CD14-positive monocyte (primary cell): Measurements from ENCODE around the gene ARHGAP18. TPM values are rescaled to one million over a fixed set of nuclear protein-coding genes. Genes with fewer than 3 reads are reported as not detected.
A peak's percentile ranks its signal among the peaks of the same experiment; 100 is the strongest.

Experiments used
- DNase-seq, 3 donors: peaks; one replicate each; pipeline ENCODE4 v3.0.0-alpha.2; 2011 to 2022
- H2AFZ ChIP-seq: 2 replicates; pipeline ENCODE4 v1.6.0; 2012; ENCODE audit warnings: mild to moderate bottlenecking, low read depth, low read length, inconsistent platforms; ENCODE audit not compliant: insufficient read depth, poor library complexity, severe bottlenecking
- H3K27ac ChIP-seq, 2 donors: 1 replicate in 1 of 2; 2 replicates in 1 of 2; pipeline ENCODE4 v1.5.1; 2012 to 2013; ENCODE audit warnings: low read length in 2 of 2, control low read depth in 1 of 2, inconsistent platforms in 1 of 2, low read depth in 1 of 2, mild to moderate bottlenecking in 1 of 2
- H3K27me3 ChIP-seq, 2 donors: one replicate each; pipeline versions ENCODE4 v1.6.0 to v1.6.1; 2011 to 2013; ENCODE audit warnings: low read length in 2 of 2; ENCODE audit not compliant: control insufficient read depth in 2 of 2, insufficient read depth in 2 of 2
- H3K36me3 ChIP-seq, 2 donors: replicated peaks in 1 of 2; 1 replicate in 1 of 2; 2 replicates in 1 of 2; pipeline versions ENCODE4 v1.5.1 to v1.6.1; 2012 to 2013; ENCODE audit warnings: low read length in 2 of 2, control low read depth in 1 of 2, inconsistent platforms in 1 of 2, mild to moderate bottlenecking in 1 of 2; ENCODE audit not compliant: insufficient read depth in 2 of 2, control insufficient read depth in 1 of 2
- H3K4me1 ChIP-seq, 2 donors: 1 replicate in 1 of 2; 2 replicates in 1 of 2; pipeline versions ENCODE4 v1.5.1 to v1.6.1; 2012 to 2013; ENCODE audit warnings: low read length in 2 of 2, control low read depth in 1 of 2, inconsistent platforms in 1 of 2, mild to moderate bottlenecking in 1 of 2, moderate library complexity in 1 of 2; ENCODE audit not compliant: insufficient read depth in 2 of 2, control insufficient read depth in 1 of 2
- H3K4me2 ChIP-seq: replicated peaks from 2 replicates; pipeline ENCODE3; 2012; ENCODE audit warnings: low read length, moderate library complexity, mild to moderate bottlenecking; ENCODE audit not compliant: poor library complexity, severe bottlenecking; ENCODE audit errors: extremely low read depth
- H3K4me3 ChIP-seq, 3 experiments: fragments of 200-600 bp in 1 of 3; sonication (generic) in 1 of 3; replicated peaks in 1 of 3; 1 replicate in 2 of 3; 2 replicates in 1 of 3; pipeline ENCODE4 v1.5.1; 2011 to 2013; ENCODE audit warnings: low read length in 3 of 3, mild to moderate bottlenecking in 3 of 3, control low read depth in 2 of 3, low read depth in 2 of 3, inconsistent platforms in 1 of 3, moderate library complexity in 1 of 3
- H3K79me2 ChIP-seq: 2 replicates; pipeline ENCODE4 v1.6.0; 2012; ENCODE audit warnings: mild to moderate bottlenecking, control low read depth, inconsistent platforms, low read length, moderate library complexity; ENCODE audit not compliant: insufficient read depth
- H3K9ac ChIP-seq: 2 replicates; pipeline ENCODE4 v1.6.0; 2017; ENCODE audit warnings: low read length, mild to moderate bottlenecking; ENCODE audit not compliant: insufficient read depth, poor library complexity, severe bottlenecking
- H3K9me3 ChIP-seq, 2 donors: replicated peaks in 1 of 2; 1 replicate in 1 of 2; 2 replicates in 1 of 2; pipeline versions ENCODE4 v1.5.1 to v1.6.1; 2012 to 2013; ENCODE audit warnings: low read length in 2 of 2, control low read depth in 1 of 2; ENCODE audit not compliant: control insufficient read depth in 1 of 2, insufficient read depth in 1 of 2
- H4K20me1 ChIP-seq: 2 replicates; pipeline ENCODE4 v1.6.0; 2012; ENCODE audit warnings: mild to moderate bottlenecking, low read length, control low read depth, moderate library complexity; ENCODE audit not compliant: insufficient read depth
- H3K27ac Mint-ChIP-seq, 7 donors: one replicate each; pipeline ENCODE4 v1.8.0; 2020; ENCODE audit warnings: mild to moderate bottlenecking in 7 of 7, mixed read lengths in 7 of 7, moderate library complexity in 6 of 7, inconsistent platforms in 2 of 7
- H3K27me3 Mint-ChIP-seq, 3 donors: one replicate each; pipeline ENCODE4 v1.8.0; 2021 to 2022; ENCODE audit warnings: low read depth in 3 of 3, mild to moderate bottlenecking in 3 of 3, mixed read lengths in 3 of 3, moderate library complexity in 3 of 3, inconsistent platforms in 1 of 3
- H3K36me3 Mint-ChIP-seq, 2 donors: one replicate each; pipeline ENCODE4 v1.8.0; 2020; ENCODE audit warnings: mixed read lengths in 2 of 2, inconsistent platforms in 1 of 2, mild to moderate bottlenecking in 1 of 2
- H3K4me1 Mint-ChIP-seq: one replicate; pipeline ENCODE4 v1.8.0; 2020; ENCODE audit warnings: mild to moderate bottlenecking, mixed read lengths
- H3K4me3 Mint-ChIP-seq, 2 donors: one replicate each; pipeline ENCODE4 v1.8.0; 2020; ENCODE audit warnings: mild to moderate bottlenecking in 2 of 2, mixed read lengths in 2 of 2, moderate library complexity in 1 of 2
- H3K9me3 Mint-ChIP-seq, 7 donors: one replicate each; pipeline ENCODE4 v1.8.0; 2020 to 2022; ENCODE audit warnings: mixed read lengths in 7 of 7, mild to moderate bottlenecking in 6 of 7, moderate library complexity in 6 of 7, inconsistent platforms in 2 of 7
- WGBS: methylation state at CpG from one replicate; pipeline ENCODE4 v1.1.5; 2013; ENCODE audit warnings: missing lambda C conversion rate; ENCODE audit not compliant: insufficient coverage; 5-methylcytosine and 5-hydroxymethylcytosine counted together
- intact Hi-C, 2 donors: fragments of 100-400 bp; cut with micrococcal nuclease; formaldehyde crosslinking; loops; one replicate each; pipeline versions ENCODE4 v1.15.0 to v1.15.1; 2023
- polyA plus RNA-seq, 3 donors: library from polyadenylated mRNA; depleted of rRNA in 1 of 3; unstranded in 2 of 3; stranded (reverse) in 1 of 3; fragments of 300-500 nt in 2 of 3; fragments of >200 nt in 1 of 3; fragmentation: Illumina TruSeq in 2 of 3; gene quantifications; 1 replicate in 2 of 3; 2 replicates in 1 of 3; pipeline ENCODE4 v1.2.3, GENCODE V29; 2012 to 2021
- TF ChIP-seq, protein P1 (sequence below): fragments of 200-600 bp; IDR thresholded peaks from one replicate; pipeline ENCODE4 v1.8.0; 2022; ENCODE audit warnings: antibody characterized with exemption, mild to moderate bottlenecking

The ARHGAP18 gene
- polyA plus RNA-seq, 3 donors = 3.7 to 5.6 (median 3.8) TPM

- no peaks in the 10 kb centered on the region for H3K9me3 ChIP-seq
- intact Hi-C loops = no loop called here
- Mint-ChIP-seq H3K4me3 (no peak overlapping the region), H3K9me3 (no peaks in the 10 kb centered on the region), H3K27me3 (peaks cover 3 to 6% (median 3%) of the 10 kb centered on the region in 3 donors), H3K36me3 (peaks cover 4 to 7% of the 10 kb centered on the region in 2 donors), H3K4me1 (peaks cover 31% of the 10 kb centered on the region), H3K27ac (peak overlapping the region in 1 of 7 donors; percentile 17)
- peaks cover 14 to 28% of the 10 kb centered on the region in 2 donors for H3K4me1 ChIP-seq
- DNase-seq = no peak
- no peaks in the 10 kb centered on the region for H3K27me3 ChIP-seq
- no CpG with 5 or more reads among the region's 2 CpGs for WGBS
- TF ChIP-seq, protein P1, sequence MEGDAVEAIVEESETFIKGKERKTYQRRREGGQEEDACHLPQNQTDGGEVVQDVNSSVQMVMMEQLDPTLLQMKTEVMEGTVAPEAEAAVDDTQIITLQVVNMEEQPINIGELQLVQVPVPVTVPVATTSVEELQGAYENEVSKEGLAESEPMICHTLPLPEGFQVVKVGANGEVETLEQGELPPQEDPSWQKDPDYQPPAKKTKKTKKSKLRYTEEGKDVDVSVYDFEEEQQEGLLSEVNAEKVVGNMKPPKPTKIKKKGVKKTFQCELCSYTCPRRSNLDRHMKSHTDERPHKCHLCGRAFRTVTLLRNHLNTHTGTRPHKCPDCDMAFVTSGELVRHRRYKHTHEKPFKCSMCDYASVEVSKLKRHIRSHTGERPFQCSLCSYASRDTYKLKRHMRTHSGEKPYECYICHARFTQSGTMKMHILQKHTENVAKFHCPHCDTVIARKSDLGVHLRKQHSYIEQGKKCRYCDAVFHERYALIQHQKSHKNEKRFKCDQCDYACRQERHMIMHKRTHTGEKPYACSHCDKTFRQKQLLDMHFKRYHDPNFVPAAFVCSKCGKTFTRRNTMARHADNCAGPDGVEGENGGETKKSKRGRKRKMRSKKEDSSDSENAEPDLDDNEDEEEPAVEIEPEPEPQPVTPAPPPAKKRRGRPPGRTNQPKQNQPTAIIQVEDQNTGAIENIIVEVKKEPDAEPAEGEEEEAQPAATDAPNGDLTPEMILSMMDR = no peak
- peaks cover 33% of the 10 kb centered on the region for H3K79me2 ChIP-seq
- H3K9ac ChIP-seq = no peak overlapping the region
- H3K27ac ChIP-seq = no peak overlapping the region
- no peak overlapping the region for H3K4me2 ChIP-seq
- no peaks in the 10 kb centered on the region for H4K20me1 ChIP-seq
- no peak overlapping the region for H3K4me3 ChIP-seq
- no peak overlapping the region for H2AFZ ChIP-seq
- H3K36me3 ChIP-seq = no peaks in the 10 kb centered on the region
These were observed 1.3 kb upstream of the ARHGAP18 start for GRCh38 chr6:129711271-129711631.

GRCh38 chr6:129710450-129711270 lies 683 bp upstream of the ARHGAP18 start:
- peaks cover 36% of the 10 kb centered on the region for H3K79me2 ChIP-seq
- H3K9me3 Mint-ChIP-seq = no peaks in the 10 kb centered on the region
- H3K4me1 ChIP-seq = peaks cover 14 to 28% of the 10 kb centered on the region in 2 donors
- no peaks in the 10 kb centered on the region for H3K9me3 ChIP-seq
- H4K20me1 ChIP-seq = no peaks in the 10 kb centered on the region
- WGBS = 88% methylated on average over 4 of the region's 14 CpGs
- TF ChIP-seq, protein P1 = no peak
- peak overlapping the region; percentile 93 to 99 for H3K4me3 Mint-ChIP-seq
- H3K4me2 ChIP-seq = peak overlapping the region; percentile 82
- peak overlapping the region; percentile 82 for H2AFZ ChIP-seq
- peak overlapping the region in 6 of 7 donors; percentile 94 to 99 (median 96) for H3K27ac Mint-ChIP-seq
- peak overlapping the region in 1 of 2 donors; percentile 91 for H3K27ac ChIP-seq
- no peak overlapping the region for H3K9ac ChIP-seq
- no peaks in the 10 kb centered on the region for H3K27me3 ChIP-seq
- peaks cover 6 to 10% of the 10 kb centered on the region in 2 donors for H3K36me3 Mint-ChIP-seq
- peak overlapping the region; percentile 69 to 95 (median 90) for H3K4me3 ChIP-seq
- H3K27me3 Mint-ChIP-seq = peaks cover 3 to 6% (median 3%) of the 10 kb centered on the region in 3 donors
- no peak for DNase-seq
- H3K4me1 Mint-ChIP-seq = peaks cover 31% of the 10 kb centered on the region
- intact Hi-C loops = no loop called here
- H3K36me3 ChIP-seq = no peaks in the 10 kb centered on the region
